Mucosa of descending colon (tissue), 3 donors: ENCODE measurements around the gene GPR176. TPM values are rescaled to one million over a fixed set of nuclear protein-coding genes. Genes with fewer than 3 reads are reported as not detected.

Experiments used
- ATAC-seq: fragments of 200-7000 bp; cut with Tn5 transposase; one replicate; pipeline ENCODE4 v1.9.1; 2020; ENCODE audit warnings: mild to moderate bottlenecking, moderate library complexity
- DNase-seq, 3 donors: peaks; one replicate each; pipeline ENCODE4 v3.0.0-alpha.2; 2020
- H3K36me3 ChIP-seq: fragments of 200-600 bp; one replicate; pipeline ENCODE4 v1.8.0; 2021; ENCODE audit warnings: low read depth, mild to moderate bottlenecking
- H3K4me1 ChIP-seq: fragments of 200-600 bp; one replicate; pipeline ENCODE4 v1.8.0; 2021; ENCODE audit warnings: low read depth, mild to moderate bottlenecking
- H3K4me3 ChIP-seq: fragments of 200-600 bp; one replicate; pipeline ENCODE4 v1.8.0; 2021; ENCODE audit warnings: mild to moderate bottlenecking
- H3K9me3 ChIP-seq: fragments of 200-600 bp; one replicate; pipeline ENCODE4 v1.8.0; 2021; ENCODE audit warnings: mild to moderate bottlenecking
- intact Hi-C, 2 donors: fragments of 100-400 bp; cut with DNase I in 1 of 2; cut with micrococcal nuclease in 1 of 2; formaldehyde crosslinking; loops; one replicate each; pipeline versions ENCODE4 v1.11.0 to v1.11.1; 2022; cut with DNase I, micrococcal nuclease
- total RNA-seq, 3 donors: library from RNA; stranded (reverse); fragmentation: NEBNext Ultra II Directional in 2 of 3; extraction: Animal tissue kit (Norgen Biotek cat#: 25700) in 2 of 3; gene quantifications; one replicate each; pipeline versions ENCODE4 v1.2.1 to v1.2.4, GENCODE V29; 2021 to 2023
- TF ChIP-seq, protein P1 (sequence below): fragments of 200-600 bp; IDR thresholded peaks from one replicate; pipeline ENCODE4 v1.8.0; 2022; ENCODE audit warnings: antibody characterized with exemption, mild to moderate bottlenecking
- donor health status: DM: no; HTN: no; CAD: no; lungs with moderate emphysema.
- donor health status: DM: no; HTN: no; CAD: no.
- donor health status: DM: no; HTN: yes; CAD: no.

GPR176 gene
- total RNA-seq, 3 donors from 2014 or later, result 0.32 to 4.9 (median 1.2) TPM

DNA sequence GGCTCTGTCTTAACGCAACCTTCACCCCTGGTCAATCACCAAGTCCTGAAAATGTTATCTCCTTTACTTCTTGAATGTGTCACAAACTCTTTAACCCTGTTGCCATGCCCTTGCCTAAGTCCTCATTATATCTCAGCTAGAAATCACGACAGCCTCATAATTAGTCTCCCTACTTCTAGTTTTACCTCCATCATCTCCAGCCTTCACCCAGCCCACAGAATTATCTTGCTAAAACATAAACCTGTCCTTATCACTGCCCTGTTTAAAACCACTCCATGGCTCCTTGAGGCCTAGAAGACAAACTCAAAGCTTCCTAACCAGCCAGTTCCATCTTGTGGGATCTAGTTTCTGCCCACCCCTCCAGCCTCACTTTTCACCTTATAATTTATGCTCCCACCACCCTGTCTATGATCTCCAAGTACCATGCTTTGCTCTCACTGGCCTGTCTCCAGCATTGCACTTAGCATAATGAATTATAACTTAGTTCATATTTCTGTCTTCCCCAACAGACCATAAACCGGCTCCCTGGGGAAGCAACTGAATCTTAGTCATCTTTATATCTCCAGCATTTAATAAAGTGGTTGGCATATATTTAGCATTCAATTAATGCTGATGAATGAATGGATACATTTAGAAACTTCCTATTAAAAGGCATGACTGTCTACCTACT is 39.2 kb downstream of the GPR176 start:
- Histone ChIP-seq H3K9me3 (no peaks in the 10 kb centered on the region), H3K4me3 (no peak overlapping the region), H3K36me3 (no peaks in the 10 kb centered on the region), H3K4me1 (no peaks in the 10 kb centered on the region)
- intact Hi-C loops, result no loop called here
- ATAC-seq, result no peak
- TF ChIP-seq, protein P1, sequence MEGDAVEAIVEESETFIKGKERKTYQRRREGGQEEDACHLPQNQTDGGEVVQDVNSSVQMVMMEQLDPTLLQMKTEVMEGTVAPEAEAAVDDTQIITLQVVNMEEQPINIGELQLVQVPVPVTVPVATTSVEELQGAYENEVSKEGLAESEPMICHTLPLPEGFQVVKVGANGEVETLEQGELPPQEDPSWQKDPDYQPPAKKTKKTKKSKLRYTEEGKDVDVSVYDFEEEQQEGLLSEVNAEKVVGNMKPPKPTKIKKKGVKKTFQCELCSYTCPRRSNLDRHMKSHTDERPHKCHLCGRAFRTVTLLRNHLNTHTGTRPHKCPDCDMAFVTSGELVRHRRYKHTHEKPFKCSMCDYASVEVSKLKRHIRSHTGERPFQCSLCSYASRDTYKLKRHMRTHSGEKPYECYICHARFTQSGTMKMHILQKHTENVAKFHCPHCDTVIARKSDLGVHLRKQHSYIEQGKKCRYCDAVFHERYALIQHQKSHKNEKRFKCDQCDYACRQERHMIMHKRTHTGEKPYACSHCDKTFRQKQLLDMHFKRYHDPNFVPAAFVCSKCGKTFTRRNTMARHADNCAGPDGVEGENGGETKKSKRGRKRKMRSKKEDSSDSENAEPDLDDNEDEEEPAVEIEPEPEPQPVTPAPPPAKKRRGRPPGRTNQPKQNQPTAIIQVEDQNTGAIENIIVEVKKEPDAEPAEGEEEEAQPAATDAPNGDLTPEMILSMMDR, result no peak
- DNase-seq, result no peak

DNA sequence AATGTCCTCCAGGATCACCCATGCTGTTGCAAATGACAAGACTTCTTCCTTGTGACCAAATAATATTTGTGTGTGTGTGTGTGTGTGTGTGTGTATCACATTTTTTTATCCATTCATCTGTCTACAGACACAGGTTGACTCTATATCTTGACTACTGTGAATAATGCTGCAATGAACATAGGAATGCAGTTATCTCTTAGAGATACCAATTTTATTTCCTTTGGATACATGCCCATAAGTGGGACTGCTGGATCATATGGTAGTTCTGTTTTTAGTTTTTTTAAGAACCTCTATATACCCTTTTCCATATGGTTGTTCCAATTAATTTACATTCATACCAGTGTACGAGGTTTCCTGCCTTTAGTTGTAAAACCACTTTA is 41.7 kb downstream of the GPR176 start:
- DNase-seq, result no peak
- TF ChIP-seq, protein P1, result no peak
- intact Hi-C loops, result no loop called here

DNA sequence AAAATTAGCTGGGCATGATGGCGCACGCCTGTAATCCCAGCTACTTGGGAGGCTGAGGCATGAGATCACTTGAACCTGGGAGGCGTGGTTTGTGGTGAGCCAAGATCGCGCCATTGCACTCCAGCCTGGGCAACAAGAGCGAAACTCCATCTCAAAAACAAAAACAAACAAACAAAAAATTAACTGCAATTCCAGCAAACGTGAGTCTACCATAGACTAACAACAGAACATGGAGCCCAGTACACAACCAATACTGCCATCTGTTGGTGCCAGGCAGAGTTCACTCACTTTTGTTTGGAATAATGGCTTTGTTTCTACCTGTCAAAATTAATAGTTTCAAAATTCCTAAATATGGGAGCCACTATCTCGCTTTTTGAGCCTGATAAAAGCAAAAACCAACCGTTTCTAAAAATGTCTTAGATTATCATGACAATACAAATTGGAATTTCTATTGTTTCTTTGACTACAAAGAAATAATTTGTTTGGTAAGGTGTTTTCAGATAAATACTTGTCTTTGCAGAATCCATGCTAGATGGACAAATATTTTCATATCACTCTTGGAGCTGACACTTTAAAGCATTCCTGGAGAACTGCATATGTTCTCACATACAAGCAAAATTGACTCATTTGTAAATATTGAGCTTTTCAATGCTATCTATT is 45.0 kb downstream of the GPR176 start:
- DNase-seq (peak in 1 of 3 donors; percentile 70), ATAC-seq (peak; percentile 75)
- TF ChIP-seq, protein P1, result peak; percentile 45
- H3K9me3 ChIP-seq, result no peaks in the 10 kb centered on the region
- intact Hi-C loops, result no loop called here
- no peak overlapping the region for H3K4me3 ChIP-seq
- H3K36me3 ChIP-seq, result no peaks in the 10 kb centered on the region
- no peaks in the 10 kb centered on the region for H3K4me1 ChIP-seq

More for the DNA sequence above, 41.7 kb downstream of the GPR176 start:
- H3K4me3 ChIP-seq, result no peak overlapping the region
- no peaks in the 10 kb centered on the region for H3K9me3 ChIP-seq
- H3K36me3 ChIP-seq, result no peaks in the 10 kb centered on the region
- H3K4me1 ChIP-seq, result no peaks in the 10 kb centered on the region
- no peak for ATAC-seq

DNA sequence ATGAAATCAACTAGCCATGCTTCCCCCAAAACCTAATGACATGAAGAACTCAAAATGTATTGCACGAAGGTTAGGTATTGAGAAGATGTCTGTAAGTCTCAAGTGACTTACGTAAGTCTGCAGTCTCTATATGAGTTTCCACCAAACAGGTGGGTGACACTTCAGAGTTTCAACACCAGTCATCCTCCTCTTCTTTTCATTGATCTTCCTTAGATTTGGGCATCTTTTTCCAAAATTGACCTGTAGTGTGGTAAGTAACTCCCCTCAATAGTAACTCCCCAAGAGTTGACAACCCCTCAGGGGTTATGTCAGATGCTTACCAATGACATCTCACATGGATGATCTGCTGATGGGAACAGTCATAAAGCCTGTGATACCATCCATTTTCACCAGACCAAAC is 46.1 kb downstream of the GPR176 start:
- no peak overlapping the region for H3K4me3 ChIP-seq
- no peak for DNase-seq
- intact Hi-C loops, result no loop called here
- no peaks in the 10 kb centered on the region for H3K4me1 ChIP-seq
- ATAC-seq, result no peak
- TF ChIP-seq, protein P1, result no peak
- H3K9me3 ChIP-seq, result no peaks in the 10 kb centered on the region
- H3K36me3 ChIP-seq, result no peaks in the 10 kb centered on the region

GRCh38 chr15:39870537-39870936 is 49.5 kb downstream of the GPR176 start:
- no peak for DNase-seq
- Histone ChIP-seq H3K9me3 (no peaks in the 10 kb centered on the region), H3K36me3 (no peaks in the 10 kb centered on the region), H3K4me1 (no peaks in the 10 kb centered on the region), H3K4me3 (no peak overlapping the region)
- no peak for ATAC-seq
- TF ChIP-seq, protein P1, result no peak
- intact Hi-C loops, result no loop called here
